Esophagus muscularis mucosa (tissue), 4 donors: Measurements from ENCODE around the gene SLC23A2. TPM values are rescaled to one million over a fixed set of nuclear protein-coding genes. Genes with fewer than 3 reads are reported as not detected.
"Not testable (repeated sequence)": the region's sequence is repeated elsewhere in the genome, so short reads cannot be mapped to it uniquely, and the experiment has no call there.

Source experiments
- DNase-seq: peaks from one replicate; pipeline ENCODE4 v3.0.0-alpha.2; 2017; ENCODE audit errors: extremely low spot score
- H3K27ac ChIP-seq, 4 donors: fragments of 200-600 bp; sonication (generic); replicated peaks in 1 of 4; 1 replicate in 3 of 4; 2 replicates in 1 of 4; pipeline ENCODE4 v1.5.1; 2016 to 2019; ENCODE audit warnings: mild to moderate bottlenecking in 1 of 4
- H3K27me3 ChIP-seq, 4 donors: fragments of 200-600 bp; sonication (generic); one replicate each; pipeline versions ENCODE4 v1.5.1 to v1.6.0; 2016 to 2019
- H3K36me3 ChIP-seq, 4 donors: fragments of 200-600 bp; sonication (generic); one replicate each; pipeline ENCODE4 v1.5.1; 2016 to 2019
- H3K4me1 ChIP-seq, 4 donors: fragments of 200-600 bp; sonication (generic); one replicate each; pipeline ENCODE4 v1.5.1; 2016 to 2019
- H3K4me3 ChIP-seq, 4 donors: fragments of 200-600 bp; sonication (generic); 1 replicate in 2 of 4; 2 replicates in 2 of 4; pipeline ENCODE4 v1.5.1; 2016 to 2019; ENCODE audit warnings: mild to moderate bottlenecking in 4 of 4, moderate library complexity in 1 of 4
- H3K9me3 ChIP-seq, 4 donors: fragments of 200-600 bp; sonication (generic); 1 replicate in 3 of 4; 2 replicates in 1 of 4; pipeline ENCODE4 v1.5.1; 2016 to 2019
- CTCF ChIP-seq, 3 experiments: fragments of 200-600 bp in 2 of 3; fragments of 450-650 bp in 1 of 3; sonication (generic) in 2 of 3; IDR thresholded peaks; one replicate each; pipeline ENCODE4 v1.5.1; 2017 to 2019; ENCODE audit warnings: antibody characterized with exemption in 3 of 3, mild to moderate bottlenecking in 2 of 3, moderate library complexity in 1 of 3
- EP300 ChIP-seq: sonication (generic); formaldehyde crosslinking; IDR thresholded peaks from one replicate; pipeline ENCODE4 v1.6.1; 2017; ENCODE audit warnings: antibody characterized with exemption
- POLR2A ChIP-seq: fragments of 450-650 bp; IDR thresholded peaks from one replicate; pipeline ENCODE4 v1.6.1; 2017; ENCODE audit warnings: antibody characterized with exemption, moderate library complexity, mild to moderate bottlenecking, low read depth
- POLR2AphosphoS5 ChIP-seq, 2 donors: sonication (generic); formaldehyde crosslinking; IDR thresholded peaks; one replicate each; pipeline ENCODE4 v1.6.1; 2017; ENCODE audit warnings: antibody characterized with exemption in 2 of 2
- WGBS: methylation state at CpG from one replicate; pipeline ENCODE4 v1.1.5; 2018; 5-methylcytosine and 5-hydroxymethylcytosine counted together
- intact Hi-C: fragments of 100-400 bp; cut with DNase I; formaldehyde crosslinking; loops from one replicate; pipeline ENCODE4 v1.15.1; 2023
- total RNA-seq, 4 donors: library from RNA; depleted of rRNA; stranded (reverse); fragments of >200 nt; gene quantifications; one replicate each; pipeline versions ENCODE4 v1.1.0 to v1.2.1, GENCODE V29; 2016

The SLC23A2 gene
- total RNA-seq, 4 donors from 2014 or later: 8.7 to 16.0 (median 12.2) TPM

GRCh38 chr20:4853004-4853403, 148.3 kb downstream of the SLC23A2 start:
- intact Hi-C loops: no loop called here
- Histone ChIP-seq H3K27ac (no peak overlapping the region), H3K36me3 (peaks cover 11 to 57% (median 40%) of the 10 kb centered on the region in 4 donors), H3K4me3 (no peak overlapping the region), H3K27me3 (no peaks in the 10 kb centered on the region), H3K4me1 (peaks cover 0 to 7% (median 0%) of the 10 kb centered on the region in 4 donors), H3K9me3 (no peaks in the 10 kb centered on the region)
- TF ChIP-seq POLR2AphosphoS5 (IDR thresholded peaks at IDR 0.05): no peak
- TF ChIP-seq POLR2A: no peak
- TF ChIP-seq CTCF (IDR thresholded peaks at IDR 0.05): no peak
- TF ChIP-seq EP300: no peak
- 94% methylated on average over 15 of the region's 15 CpGs for WGBS
- no peak for DNase-seq

DNA sequence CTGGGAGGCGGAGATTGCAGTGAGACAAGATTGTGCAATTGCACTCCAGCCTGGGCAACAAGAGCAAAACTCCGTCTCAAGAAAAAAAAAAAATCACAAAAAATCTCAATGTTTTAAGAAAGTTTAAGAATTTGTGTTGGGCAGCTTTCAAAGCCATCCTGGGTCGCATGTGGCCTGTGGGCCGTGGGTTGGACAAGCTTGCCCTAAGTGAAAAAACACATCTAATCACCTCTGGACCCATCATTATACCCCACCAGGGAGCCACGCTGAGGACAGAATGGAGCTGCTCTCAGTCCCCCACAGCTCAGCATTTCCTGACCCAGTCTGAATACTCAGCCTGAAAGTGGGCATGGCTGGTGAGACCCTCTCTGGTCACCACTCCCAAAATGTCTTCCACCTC, 150.3 kb downstream of the SLC23A2 start:
- Histone ChIP-seq H3K4me1 (no peaks in the 10 kb centered on the region), H3K9me3 (no peaks in the 10 kb centered on the region), H3K36me3 (peaks cover 4 to 37% (median 27%) of the 10 kb centered on the region in 4 donors), H3K27me3 (no peaks in the 10 kb centered on the region), H3K27ac (no peak overlapping the region), H3K4me3 (no peak overlapping the region)
- no peak for TF ChIP-seq CTCF (IDR thresholded peaks at IDR 0.05)
- no peak for TF ChIP-seq POLR2AphosphoS5 (IDR thresholded peaks at IDR 0.05)
- TF ChIP-seq EP300: no peak
- no peak for TF ChIP-seq POLR2A
- WGBS: 90% methylated on average over 5 of the region's 5 CpGs
- intact Hi-C loops: no loop called here
- DNase-seq: no peak

GRCh38 chr20:4848829-4849228, 152.5 kb downstream of the SLC23A2 start:
- H3K27ac ChIP-seq, DNase-seq, H3K4me1 ChIP-seq, H3K27me3 ChIP-seq, H3K9me3 ChIP-seq, intact Hi-C loops, H3K4me3 ChIP-seq: not testable (repeated sequence)
- 96% methylated on average over 3 of the region's 3 CpGs for WGBS
- peaks cover 3 to 15% (median 7%) of the 10 kb centered on the region in 4 donors for H3K36me3 ChIP-seq

GRCh38 chr20:4848041-4848440, 153.3 kb downstream of the SLC23A2 start:
- no peak for DNase-seq
- Histone ChIP-seq H3K4me3 (no peak overlapping the region), H3K9me3 (no peaks in the 10 kb centered on the region), H3K27me3 (no peaks in the 10 kb centered on the region), H3K4me1 (no peaks in the 10 kb centered on the region), H3K36me3 (peaks cover 3 to 9% (median 4%) of the 10 kb centered on the region in 4 donors), H3K27ac (no peak overlapping the region)
- TF ChIP-seq POLR2A (no peak), EP300 (no peak), CTCF (IDR thresholded peaks at IDR 0.05) (no peak), POLR2AphosphoS5 (IDR thresholded peaks at IDR 0.05) (no peak)
- 100% methylated on average over 3 of the region's 7 CpGs for WGBS
- intact Hi-C loops: no loop called here

GRCh38 chr20:4846821-4847220, 154.5 kb downstream of the SLC23A2 start:
- Histone ChIP-seq H3K4me3 (no peak overlapping the region), H3K4me1 (no peaks in the 10 kb centered on the region), H3K27ac (no peak overlapping the region), H3K36me3 (peaks cover 0 to 3% (median 0%) of the 10 kb centered on the region in 4 donors), H3K27me3 (no peaks in the 10 kb centered on the region), H3K9me3 (no peaks in the 10 kb centered on the region)
- WGBS: 89% methylated on average over 2 of the region's 2 CpGs
- DNase-seq: no peak
- intact Hi-C loops: no loop called here
- TF ChIP-seq POLR2AphosphoS5 (IDR thresholded peaks at IDR 0.05) (no peak), POLR2A (no peak), EP300 (no peak), CTCF (IDR thresholded peaks at IDR 0.05) (no peak)
